ENCODE data around the gene JPT2.

DNA sequence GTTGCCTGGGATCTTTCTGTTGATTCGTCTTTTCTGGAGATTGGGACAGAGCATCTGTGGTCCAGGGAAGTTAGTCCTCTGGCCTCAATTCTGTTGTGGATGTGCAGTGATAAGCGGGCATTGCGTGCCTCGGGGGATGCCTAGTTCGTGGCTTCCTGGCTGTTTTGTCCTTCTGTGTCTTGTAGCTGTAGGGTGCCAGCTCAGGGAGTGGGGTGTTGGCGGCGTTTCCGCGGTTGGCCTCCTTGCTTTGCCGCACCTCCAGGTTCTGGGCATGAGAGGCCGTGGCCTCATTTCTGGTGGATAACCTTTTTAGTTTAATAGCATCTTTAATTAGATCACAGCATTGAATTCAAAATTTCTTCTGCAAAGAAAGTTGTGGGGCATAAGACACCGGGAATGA lies 1.4 kb upstream of the JPT2 start:
- TF ChIP-seq, protein P1, sequence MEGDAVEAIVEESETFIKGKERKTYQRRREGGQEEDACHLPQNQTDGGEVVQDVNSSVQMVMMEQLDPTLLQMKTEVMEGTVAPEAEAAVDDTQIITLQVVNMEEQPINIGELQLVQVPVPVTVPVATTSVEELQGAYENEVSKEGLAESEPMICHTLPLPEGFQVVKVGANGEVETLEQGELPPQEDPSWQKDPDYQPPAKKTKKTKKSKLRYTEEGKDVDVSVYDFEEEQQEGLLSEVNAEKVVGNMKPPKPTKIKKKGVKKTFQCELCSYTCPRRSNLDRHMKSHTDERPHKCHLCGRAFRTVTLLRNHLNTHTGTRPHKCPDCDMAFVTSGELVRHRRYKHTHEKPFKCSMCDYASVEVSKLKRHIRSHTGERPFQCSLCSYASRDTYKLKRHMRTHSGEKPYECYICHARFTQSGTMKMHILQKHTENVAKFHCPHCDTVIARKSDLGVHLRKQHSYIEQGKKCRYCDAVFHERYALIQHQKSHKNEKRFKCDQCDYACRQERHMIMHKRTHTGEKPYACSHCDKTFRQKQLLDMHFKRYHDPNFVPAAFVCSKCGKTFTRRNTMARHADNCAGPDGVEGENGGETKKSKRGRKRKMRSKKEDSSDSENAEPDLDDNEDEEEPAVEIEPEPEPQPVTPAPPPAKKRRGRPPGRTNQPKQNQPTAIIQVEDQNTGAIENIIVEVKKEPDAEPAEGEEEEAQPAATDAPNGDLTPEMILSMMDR (IDR thresholded peaks at IDR 0.05) = no peak
- TF ChIP-seq POLR2A (IDR thresholded peaks at IDR 0.05) = no peak

Measured in suprapubic skin (tissue), 3 donors.